ENCODE results near the gene PTPDC1. TPM values are rescaled to one million over a fixed set of nuclear protein-coding genes. Genes with fewer than 3 reads are reported as not detected.
"Not testable (repeated sequence)": the region's sequence is repeated elsewhere in the genome, so short reads cannot be mapped to it uniquely, and the experiment has no call there.

The PTPDC1 gene
- polyA plus RNA-seq, 3 donors = 9.4 to 11.2 (median 10.5) TPM

DNA sequence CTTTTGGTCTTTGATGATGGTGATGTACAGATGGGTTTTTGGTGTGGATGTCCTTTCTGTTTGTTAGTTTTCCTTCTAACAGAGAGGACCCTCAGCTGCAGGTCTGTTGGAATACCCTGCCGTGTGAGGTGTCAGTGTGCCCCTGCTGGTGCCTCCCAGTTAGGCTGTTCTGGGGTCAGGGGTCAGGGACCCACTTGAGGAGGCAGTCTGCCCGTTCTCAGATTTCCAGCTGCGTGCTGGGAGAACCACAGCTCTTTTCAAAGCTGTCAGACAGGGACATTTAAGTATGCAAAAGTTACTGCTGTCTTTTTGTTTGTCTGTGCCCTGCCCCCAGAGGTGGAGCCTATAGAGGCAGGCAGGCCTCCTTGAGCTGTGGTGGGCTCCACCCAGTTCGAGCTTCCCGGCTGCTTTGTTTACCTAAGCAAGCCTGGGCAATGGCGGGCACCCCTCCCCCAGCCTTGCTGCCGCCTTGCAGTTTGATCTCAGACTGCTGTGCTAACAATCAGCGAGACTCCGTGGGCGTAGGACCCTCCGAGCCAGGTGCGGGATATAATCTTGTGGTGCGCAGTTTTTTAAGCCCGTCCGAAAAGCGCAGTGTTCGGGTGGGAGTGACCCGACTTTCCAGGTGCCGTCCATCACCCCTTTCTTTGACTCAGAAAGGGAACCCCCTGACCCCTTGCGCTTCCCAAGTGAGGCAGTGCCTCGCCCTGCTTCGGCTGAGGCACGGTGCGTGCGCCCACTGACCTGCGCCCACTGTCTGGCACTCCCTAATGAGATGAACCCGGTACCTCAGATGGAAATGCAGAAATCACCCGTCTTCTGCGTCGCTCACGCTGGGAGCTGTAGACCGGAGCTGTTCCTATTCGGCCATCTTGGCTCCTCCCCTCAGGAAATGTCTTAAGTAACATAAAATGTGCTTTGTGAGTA, 10.2 kb downstream of the PTPDC1 start:
- DNase-seq (ENCODE audit: low read depth in 3 of 3, low spot score in 2 of 3) = not testable (repeated sequence)

DNA sequence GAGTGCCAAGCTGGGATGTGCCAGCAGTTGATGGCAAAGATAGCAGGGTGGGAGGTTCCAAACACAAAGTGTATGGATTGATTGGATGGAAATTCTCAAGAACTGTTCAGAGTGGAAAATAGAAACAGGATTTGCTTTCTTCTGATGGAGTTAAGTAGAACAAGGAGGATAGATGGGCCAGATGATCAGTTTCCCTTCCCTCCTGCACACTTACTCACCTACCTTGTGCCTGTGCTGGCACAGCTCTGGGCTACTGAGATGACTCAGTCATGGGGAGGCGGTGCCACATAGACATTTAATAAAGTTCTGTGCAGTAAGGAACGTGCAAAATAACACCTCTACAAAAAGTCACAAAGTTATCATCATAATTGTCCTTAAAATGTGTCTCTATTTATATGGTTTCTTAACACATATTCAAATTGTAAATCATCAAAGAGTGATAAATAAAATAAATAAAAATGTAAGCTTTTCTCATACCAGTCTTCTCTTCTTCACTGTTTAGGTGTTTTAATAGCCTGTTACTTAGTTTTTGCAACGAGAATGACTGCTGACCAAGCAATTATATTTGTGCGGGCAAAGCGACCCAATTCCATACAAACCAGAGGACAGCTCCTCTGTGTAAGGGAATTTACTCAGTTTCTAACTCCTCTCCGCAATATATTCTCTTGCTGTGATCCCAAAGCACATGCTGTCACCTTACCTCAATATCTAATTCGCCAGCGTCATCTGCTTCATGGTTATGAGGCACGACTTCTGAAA, 12.7 kb downstream of the PTPDC1 start:
- DNase-seq (ENCODE audit: low read depth in 3 of 3, low spot score in 2 of 3) = no peak

DNA sequence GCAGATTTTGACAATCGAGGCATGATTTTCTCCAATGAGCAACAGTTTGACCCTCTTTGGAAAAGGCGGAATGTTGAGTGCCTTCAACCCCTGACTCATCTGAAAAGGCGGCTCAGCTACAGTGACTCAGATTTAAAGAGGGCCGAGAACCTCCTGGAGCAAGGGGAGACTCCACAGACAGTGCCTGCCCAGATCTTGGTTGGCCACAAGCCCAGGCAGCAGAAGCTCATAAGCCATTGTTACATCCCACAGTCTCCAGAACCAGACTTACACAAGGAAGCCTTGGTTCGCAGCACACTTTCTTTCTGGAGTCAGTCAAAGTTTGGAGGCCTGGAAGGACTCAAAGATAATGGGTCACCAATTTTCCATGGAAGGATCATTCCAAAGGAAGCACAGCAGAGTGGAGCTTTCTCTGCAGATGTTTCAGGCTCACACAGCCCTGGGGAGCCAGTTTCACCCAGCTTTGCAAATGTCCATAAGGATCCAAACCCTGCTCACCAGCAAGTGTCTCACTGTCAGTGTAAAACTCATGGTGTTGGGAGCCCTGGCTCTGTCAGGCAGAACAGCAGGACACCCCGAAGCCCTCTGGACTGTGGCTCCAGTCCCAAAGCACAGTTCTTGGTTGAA, 13.6 kb downstream of the PTPDC1 start:
- no peak for DNase-seq (ENCODE audit: low read depth in 3 of 3, low spot score in 2 of 3)

DNA sequence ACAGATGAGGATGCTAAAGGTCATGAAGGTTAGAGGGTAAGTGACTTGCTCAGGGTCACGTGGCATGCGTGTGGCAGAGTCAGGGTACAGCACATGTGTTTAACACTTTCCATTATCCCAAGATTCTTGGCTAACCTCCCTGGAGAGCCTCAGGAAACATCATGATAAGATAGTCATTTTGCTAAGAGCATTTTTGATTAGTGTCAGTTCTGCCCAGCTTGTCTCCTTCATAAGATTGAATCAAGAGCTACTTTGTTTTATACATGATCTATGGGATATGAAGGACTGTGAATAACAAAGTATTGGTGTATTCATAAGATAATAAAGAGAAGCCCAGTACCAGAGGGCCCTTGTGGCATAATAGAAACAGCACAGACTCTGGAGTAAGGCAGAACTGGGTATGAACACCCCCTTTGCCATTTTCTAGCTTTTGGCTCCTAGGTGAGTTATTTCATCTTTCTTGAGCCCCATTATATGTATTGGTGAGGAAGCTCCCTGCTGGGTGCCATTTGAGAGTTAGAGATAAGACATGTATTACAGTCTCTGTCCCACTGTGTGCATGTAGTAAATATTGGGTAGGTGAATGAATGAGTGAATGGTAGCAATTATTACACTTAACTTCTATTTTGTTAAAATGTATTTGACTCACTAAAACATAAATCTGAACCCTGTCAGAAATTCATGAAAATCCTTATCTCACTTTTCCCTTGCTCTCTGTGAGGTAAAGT, 16.1 kb downstream of the PTPDC1 start:
- DNase-seq (ENCODE audit: low read depth in 3 of 3, low spot score in 2 of 3) = no peak

DNA sequence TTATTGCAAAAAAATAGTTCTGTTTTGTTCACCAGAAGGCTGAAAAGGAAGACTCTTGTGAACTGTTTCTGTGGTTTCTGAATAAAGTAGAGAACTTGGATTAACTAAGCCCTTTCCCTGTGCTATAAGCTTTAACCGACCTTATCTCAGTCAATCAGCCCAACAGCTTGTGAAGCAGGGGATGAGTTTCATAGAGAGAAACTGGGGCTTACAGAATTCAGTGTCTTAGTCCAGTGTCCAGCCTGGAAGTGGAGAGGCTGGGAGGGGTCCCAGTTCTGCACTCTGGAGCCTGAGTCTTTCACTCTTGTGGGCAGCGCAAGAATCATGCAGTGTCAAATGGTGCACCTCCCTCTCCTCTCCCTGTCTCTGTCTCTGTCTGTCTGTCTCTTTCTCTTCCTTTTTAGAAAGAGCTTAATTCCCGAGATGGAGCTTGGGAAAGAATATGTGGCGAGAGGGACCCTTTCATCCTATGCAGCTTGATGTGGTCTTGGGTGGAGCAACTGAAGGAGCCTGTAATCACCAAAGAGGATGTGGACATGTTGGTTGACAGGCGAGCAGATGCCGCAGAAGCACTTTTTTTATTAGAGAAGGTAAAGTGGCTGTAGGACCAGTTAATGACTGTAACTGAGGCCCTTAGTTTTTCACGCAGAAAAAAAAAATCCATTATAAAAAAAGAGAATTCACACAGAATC, 17.0 kb downstream of the PTPDC1 start:
- no peak for DNase-seq (ENCODE audit: low read depth in 3 of 3, low spot score in 2 of 3)

DNA sequence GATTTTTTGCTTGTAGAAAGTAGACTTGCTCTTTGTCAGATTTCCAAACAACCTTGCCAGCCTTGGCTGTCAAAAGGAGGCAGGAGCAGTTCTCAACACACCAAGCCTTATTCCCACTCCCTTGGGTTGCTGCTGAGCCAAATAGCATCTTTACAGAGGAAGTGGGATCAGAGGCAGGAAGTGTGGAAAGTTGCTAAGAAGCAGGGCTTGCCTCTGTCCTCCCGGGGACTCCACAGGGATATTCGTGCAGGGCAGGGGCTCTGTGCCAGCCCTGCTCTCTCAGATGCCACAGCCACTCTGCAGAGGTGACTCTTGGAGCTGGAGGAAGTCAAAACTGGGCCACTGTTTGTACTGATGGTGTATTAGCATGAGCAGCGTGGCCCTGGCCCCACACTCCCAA, 24.3 kb downstream of the PTPDC1 start:
- no peak for DNase-seq (ENCODE audit: low read depth in 3 of 3, low spot score in 2 of 3)

DNA sequence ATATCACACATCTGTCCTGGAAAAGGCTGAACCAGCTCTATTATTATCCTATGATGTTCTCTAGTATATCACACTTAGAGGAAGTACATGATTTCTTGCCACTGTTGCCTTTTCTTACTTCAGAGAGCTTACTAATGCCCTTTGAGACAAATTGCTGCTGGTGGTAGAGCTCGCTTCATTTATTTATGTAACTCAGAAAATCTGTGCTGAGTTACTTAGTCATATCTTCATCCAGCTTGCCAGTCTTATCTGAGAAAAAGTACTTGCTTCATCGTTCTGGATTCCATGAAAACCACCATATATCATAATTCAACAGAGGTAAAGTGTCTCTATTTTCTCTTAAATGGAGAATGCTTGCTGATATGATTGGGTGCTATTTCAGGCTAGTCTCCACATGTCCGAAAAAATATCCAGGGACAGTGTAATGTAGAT, 26.6 kb downstream of the PTPDC1 start:
- no peak for DNase-seq (ENCODE audit: low read depth in 3 of 3, low spot score in 2 of 3)

DNA sequence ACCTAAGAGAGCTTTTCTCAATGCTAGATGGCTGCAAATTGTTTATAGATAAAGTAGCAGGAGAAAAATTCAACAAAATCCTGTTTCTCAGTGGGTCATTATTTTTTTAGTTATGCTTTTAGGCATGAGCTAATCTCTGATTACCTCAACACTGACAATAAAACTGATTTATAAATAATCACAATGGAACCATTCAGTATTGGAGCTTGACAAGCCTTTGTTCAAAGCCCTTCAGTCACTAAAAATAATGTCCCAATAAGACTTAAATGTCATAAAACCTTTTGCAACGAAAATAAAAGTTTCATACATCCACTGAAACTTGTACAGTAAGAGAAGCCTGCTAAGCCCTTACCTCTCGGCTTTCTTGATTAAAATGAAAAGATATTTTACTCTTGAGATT, 27.2 kb downstream of the PTPDC1 start:
- no peak for DNase-seq (ENCODE audit: low read depth in 3 of 3, low spot score in 2 of 3)

DNA sequence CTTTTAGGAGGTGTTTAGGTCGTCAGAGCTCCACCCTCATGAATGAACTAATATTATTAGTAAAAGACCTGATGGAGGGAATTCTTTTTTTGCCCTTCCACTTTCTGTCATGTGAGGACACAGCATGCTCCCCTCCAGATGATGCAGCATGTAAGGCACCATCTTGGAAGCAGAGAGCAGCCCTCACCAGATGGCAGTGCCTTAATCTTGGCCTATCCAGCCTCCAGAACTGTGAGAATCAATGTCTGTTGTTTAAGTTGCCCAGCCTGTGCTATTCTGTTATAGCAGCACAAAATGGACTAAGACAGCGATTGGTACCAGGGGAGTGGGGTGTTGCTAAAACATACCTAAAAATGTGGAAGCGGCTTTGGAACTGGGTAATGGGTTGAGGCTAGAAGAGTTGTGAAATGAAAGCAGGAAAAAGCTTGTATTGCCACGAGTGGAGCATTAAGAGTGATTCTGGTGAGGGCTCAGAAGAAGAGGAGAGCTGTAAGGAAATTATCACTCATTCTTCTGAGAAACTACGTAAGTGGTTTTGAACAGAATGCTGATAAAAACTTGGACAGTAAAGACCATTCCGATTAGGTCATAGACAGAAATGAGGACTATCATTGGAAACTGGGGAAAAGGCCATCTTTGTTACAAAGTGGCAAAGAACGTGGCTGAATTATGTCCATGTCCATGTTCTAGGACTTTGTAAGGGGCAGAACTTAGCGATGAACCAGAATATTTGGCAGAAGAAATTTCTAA, 28.6 kb downstream of the PTPDC1 start:
- DNase-seq (ENCODE audit: low read depth in 3 of 3, low spot score in 2 of 3) = no peak

DNA sequence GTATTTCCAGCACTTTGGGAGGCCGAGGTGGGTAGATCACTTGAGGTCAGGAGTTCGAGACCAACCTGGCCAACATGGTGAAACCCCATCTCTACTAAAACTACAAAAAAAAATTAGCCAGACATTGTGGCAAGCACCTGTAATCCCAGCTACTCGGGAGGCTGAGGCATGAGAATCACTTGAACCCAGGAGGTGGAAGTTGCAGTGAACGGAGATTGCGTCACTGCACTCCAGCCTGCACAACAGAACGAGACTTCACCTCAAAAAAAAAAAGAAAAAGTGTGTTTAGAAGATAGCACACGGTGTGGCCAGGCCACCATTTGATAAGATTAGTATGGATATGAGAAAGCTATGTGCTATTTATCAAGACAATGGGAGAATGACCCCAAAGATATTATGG, 35.8 kb downstream of the PTPDC1 start:
- DNase-seq (ENCODE audit: low read depth in 3 of 3, low spot score in 2 of 3) = not testable (repeated sequence)

DNA sequence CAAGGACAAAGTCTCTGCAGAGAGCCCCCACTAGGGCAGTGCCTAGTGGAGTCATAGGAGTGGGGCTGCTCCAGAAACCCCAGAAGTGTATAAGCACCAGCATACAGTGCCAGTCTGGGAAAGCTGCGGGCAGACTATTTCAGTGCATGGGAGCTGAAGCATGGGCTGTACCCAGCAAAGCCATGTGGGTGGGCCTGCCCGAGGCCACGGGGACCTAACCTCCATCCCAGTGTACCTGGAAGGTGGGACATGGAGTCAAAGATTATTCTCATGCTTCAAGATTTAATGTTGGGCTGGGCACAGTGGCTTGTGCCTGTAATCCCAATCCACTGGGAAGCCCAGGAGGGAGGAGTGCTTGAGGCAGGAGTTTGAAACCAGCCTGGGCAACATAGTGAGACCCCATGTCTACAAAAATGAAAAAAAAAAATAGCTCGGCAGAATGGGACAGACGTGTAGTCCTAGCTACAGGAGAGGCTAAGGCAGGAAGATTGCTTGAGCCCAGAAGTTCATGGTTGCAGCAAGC, 36.7 kb downstream of the PTPDC1 start:
- no peak for DNase-seq (ENCODE audit: low read depth in 3 of 3, low spot score in 2 of 3)

DNA sequence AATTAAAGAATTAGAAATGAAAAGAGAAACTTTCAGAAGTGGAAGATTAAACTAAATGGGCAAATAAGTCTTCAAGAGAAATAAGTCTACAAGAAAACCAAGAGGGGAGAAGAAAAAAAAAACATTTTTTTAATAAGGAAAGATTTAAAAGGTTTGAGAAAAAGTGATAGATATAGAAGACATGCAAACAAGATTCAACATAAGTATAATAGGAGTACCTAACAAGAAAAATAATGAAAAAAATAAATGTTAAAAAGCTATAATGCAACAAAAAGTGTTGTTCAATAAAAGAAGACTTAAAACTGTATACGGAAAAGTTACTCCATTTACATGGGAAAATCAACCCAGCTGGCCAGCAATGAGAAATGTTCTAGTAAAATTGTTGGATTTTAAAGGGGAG, 42.6 kb downstream of the PTPDC1 start:
- DNase-seq (ENCODE audit: low read depth in 3 of 3, low spot score in 2 of 3) = no peak

DNA sequence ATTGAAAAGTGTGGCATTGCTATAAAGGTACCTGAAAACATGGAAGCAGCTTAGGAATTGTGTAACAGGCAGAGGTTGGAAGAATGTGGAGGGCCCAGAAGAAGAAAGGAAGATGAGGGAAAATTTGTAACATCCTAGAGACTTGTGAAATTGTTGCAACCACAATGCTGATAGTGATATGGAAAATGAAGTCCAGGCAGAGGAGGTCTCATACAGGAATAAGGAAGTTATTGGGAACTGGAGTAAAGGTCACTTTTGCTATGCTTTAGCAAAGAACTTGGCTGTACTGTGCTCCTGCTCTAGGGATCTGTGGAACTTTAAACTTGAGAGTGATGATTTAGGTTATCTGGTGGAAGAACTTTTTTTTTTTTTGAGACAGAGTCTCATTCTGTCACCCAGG, 43.5 kb downstream of the PTPDC1 start:
- no peak for DNase-seq (ENCODE audit: low read depth in 3 of 3, low spot score in 2 of 3)

DNA sequence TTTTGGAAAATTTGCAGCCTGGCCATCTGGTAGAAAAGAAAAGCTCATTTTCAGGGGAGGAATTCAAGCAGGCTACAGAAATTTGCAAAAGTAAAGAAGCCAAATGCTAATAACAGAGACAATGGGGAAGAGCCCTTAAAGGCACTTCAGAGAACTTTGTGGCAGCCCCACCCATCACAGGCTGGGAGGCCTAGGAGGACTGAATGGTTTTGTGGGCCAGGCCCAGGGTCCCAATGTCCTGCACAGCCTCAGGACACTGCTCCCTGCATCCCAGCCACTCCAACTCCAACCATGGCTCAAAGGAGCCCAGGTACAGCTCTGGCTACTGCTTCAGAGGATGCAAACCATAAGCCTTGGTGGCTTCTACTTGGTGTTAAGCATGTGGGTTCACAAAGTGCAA, 44.3 kb downstream of the PTPDC1 start:
- no peak for DNase-seq (ENCODE audit: low read depth in 3 of 3, low spot score in 2 of 3)

DNA sequence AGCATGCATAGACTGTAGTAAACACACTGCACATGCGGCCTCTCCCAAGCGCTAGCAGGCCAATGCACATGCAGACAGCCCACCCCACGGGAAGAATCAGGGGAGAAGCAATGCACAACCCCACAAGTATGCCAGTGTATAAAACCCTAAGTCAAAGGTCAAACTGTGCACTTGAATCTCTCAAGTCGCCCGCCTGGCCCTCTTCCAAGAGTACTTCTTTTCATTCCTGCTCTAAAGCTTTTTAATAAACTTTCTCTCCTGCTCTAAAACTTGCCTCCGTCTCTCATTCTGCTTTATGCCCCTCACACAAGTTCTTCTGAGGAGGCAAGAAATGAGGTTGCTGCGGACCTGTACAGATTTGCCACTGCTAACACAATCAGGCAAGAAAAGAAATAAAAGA, 50.4 kb downstream of the PTPDC1 start:
- DNase-seq (ENCODE audit: low read depth in 3 of 3, low spot score in 2 of 3) = no peak

DNA sequence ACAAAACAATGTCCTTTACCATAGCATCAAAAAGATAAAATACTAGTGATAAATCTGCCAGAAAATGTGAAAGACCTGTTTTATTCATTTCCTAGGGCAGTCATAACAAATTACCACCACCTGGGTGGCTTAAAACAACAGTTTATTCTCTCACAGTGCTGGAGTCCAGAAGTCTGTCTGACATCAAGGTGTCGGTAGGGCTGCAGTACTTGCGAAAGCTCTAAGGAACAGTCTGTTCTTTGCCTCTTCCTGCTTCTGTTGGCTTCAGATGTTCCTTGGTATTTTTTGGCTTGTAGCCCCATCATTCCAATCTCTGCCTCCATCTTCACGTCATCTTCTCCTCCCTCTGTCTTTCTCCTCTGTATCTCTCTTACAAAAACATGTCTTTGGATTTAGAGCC, 51.0 kb downstream of the PTPDC1 start:
- DNase-seq (ENCODE audit: low read depth in 3 of 3, low spot score in 2 of 3) = no peak

DNA sequence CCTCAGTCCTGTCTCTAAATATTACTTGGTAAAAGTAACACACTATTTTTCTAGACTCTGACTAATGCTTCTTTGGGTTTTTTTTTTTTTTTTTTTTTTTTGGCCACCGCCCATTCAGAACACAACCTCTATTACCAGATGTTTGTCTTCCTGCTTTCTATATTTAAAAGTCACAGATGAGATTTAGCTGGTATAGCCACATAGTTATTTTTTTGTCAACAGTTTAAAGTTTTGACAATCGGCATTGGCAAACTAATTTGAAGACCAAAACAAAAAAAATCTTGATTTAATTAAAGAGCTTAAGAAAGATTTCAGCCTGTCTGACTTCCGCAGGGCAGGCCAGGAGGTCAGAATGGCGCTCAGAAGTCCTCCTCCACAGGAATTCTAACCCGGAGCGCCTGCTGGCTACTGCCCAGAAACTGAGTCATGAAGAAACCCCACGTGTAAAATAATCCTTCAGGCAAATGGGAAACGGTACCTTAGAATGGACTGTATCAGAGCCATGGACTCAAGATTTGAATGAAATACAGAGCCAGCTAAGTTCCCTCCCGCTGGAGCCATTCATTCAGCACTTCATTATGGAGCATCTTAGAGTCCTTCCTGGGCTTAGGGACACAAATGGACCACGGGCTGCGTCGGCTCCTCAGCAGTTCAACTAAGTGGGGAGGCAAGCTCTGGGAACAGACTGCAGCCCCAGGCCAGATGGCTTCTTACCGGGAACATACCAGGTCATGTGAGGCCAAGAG, 55.6 kb downstream of the PTPDC1 start:
- DNase-seq (ENCODE audit: low read depth in 3 of 3, low spot score in 2 of 3) = peak; percentile 23 to 53 (median 40)

DNA sequence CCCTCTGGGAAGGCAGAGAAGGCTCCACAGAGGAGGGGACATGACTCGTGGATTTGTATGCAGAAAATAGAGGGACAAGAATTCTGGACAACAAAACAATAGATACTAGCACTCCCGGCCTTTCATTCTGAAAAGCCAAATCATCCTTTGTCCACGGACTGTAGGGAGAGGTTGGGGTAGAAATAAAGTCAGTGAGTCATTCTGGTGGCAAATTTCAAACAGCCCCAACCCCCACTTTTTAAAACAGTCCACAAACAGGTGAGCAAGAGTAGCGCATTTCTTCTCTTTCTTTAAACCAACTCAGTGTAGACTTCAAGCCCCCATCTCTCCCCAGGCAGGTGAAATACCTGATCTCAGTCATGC, 56.1 kb downstream of the PTPDC1 start:
- DNase-seq (ENCODE audit: low read depth in 3 of 3, low spot score in 2 of 3) = no peak
